Limb (tissue), 2 donors: ENCODE measurements around the gene EP300.
"Not testable (repeated sequence)": the region's sequence is repeated elsewhere in the genome, so short reads cannot be mapped to it uniquely, and the experiment has no call there.

Experiments used
- DNase-seq, 2 donors: peaks; one replicate each; pipeline ENCODE4 v3.0.0-alpha.2; 2016; ENCODE audit errors: extremely low spot score in 2 of 2

EP300 gene

GRCh38 chr22:41092023-41092817 is at the start of gene EP300:
TSS of gene EP300 (plus strand) at chr22:41092592. CDS start at chr22:41093005, 413 bp downstream.
- peak; percentile 57 to 87 for DNase-seq

DNA sequence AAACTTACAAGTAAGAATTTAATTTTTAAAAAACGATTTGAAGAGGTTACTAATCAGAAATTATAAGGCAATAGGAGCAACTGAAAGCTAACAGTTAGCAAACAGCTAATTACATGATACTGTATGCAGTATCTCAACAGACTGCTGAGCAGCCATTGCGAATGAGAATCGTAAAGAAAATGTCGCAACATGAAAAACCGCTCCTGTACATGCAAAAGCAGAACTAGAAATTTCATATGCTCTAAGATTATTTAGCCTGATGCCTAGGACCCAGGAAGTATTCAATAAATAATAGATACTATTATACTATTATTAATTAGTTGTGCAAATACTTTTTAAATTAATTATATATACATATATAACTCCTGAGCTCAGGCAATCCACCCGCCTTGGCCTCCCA is 48.7 kb upstream of the EP300 start:
- DNase-seq: no peak

DNA sequence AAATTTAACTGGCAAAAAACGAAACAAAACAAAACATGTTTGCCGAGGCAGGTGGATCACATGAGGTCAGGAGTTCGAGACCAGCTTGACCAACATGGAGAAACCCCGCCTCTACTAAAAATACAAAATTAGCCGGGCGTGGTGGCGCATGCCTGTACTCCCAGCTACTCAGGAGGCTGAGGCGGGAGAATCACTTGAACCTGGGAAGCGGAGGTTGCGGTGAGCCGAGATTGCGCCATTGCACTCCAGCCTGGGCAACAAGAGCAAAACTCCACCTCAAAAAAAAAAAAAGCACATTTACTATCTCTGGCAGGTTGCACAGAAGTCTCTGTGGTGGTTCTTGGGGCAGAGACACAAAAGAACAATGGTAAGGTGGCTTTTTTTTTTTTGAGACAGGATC is 46.8 kb upstream of the EP300 start:
- not testable (repeated sequence) for DNase-seq

- no peak for DNase-seq
These were observed 44.6 kb upstream of the EP300 start for GRCh38 chr22:41047801-41048211.

DNA sequence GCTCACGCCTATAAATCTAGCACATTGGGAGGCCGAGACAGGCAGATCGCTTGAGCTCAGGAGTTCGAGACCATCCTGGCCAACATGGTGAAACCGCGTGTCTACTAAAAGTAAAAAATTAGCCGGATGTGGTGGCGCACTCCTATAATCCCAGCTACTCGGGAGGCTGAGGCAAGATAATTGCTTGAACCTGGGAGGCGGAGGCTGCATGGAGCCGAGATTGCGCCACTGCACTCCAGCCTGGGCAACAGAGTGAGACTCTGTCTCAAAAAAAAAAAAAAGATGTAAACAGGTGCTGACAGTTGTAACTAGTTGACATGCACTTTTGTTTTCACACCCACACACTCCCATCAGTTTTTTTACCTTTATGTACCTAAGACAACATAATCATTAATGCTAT is 44.0 kb upstream of the EP300 start:
- not testable (repeated sequence) for DNase-seq

DNA sequence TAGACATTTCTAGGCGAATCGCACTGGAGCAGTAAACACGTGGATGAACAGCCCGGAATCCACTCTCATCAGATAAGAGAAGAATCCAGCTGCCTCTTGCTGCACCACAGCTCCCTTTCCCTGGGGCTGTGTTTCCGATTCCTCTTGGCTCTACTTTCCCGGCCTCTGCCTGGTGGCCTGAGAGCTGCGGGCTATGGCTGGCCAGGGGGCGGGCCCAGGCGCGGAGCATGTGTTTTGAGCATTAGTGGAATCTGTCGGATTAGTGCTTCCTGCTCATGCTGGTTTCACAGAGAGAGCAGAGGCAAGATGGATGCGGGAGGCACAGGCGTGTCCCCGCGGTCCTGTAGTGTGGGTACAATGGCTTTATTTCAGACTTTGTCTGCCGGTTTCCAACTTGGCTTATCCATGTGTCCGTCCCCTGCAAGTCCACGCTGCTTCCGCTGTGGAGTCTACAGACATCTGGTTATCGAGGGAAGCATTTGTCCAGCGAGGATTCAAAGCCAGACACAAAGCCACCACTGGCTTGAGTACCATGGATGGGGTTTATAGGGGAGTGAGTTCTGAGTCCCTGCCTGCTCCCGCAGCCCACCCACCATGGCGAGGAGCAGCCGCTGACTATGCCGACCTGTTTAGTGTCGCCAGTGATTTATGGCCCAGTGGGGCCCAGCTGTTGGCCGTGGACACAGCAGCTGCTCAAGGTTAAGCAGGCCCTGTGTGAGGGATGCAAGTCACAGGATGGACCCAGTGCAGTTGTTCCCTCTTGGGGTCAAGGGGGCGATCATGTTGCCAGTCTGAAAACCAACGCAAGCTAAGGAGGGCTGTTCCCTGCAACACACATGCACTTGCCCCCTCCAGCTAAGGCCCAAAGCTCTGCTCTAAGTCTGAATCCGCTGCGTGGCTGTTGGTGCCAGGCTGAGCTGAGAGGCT is 43.3 kb upstream of the EP300 start:
- peak; percentile 73 to 81 for DNase-seq

DNA sequence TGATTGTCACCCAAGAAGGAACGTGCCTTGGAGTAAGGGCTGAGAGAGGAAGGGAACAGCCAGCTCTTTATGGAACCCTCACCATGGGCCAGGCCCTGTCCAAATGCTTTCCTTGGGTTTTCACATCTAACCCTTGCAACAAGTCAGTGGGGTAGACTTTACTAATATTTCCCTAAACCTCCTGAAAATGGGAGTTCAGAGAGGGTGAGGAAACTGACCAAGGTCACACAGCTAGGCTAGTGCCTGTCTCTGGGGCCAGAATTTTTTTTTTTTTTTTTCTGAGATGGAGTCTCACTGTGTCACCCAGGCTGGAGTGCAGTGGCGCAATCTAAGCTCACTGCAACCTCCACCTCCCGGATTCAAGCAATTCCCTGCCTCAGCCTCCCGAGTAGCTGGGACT is 42.6 kb upstream of the EP300 start:
- not testable (repeated sequence) for DNase-seq

DNA sequence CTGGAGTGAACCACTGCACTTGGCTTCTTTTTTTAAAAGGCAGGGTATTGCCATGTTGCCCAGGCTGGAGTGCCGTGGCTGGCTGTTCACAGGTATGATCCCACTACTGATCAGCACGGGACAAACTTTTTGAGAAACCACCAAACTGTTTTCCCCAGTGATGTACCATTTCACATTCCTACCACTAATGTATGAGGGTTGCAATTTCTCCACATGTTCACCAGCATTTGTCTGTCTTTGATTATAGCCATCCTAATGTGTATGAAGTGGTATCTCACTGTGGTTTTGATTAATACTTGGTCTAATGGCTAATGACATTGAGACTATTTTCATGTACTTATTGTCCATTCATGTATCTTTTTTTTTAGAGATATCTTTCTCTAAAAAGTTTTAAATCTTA is 41.5 kb upstream of the EP300 start:
- no peak for DNase-seq

GRCh38 chr22:41052661-41053490 is 39.5 kb upstream of the EP300 start:
- DNase-seq: no peak

DNA sequence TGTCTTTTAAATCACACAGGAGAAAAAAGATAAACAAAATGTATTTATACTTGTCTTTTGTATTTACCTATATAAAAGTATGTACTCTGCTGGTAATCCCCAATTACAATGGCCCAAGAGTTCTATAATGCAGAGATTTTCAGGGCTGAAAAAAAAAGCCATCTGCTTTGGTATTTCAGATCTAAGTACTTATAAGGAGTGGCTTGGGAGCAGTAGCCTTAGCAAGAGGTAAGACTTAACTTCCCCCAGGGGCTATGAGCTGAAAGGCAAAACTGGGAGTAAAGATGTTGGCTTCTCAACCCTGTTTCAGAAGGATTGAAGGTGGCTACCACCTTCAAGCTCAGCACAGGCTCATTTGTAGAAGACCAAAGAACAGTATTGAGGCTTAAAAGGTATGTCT is 35.3 kb upstream of the EP300 start:
- DNase-seq: no peak

- DNase-seq: no peak
These were observed 30.2 kb upstream of the EP300 start for GRCh38 chr22:41062146-41062545.

GRCh38 chr22:41064326-41064725 is 28.1 kb upstream of the EP300 start:
- DNase-seq: not testable (repeated sequence)

GRCh38 chr22:41066341-41066740 is 26.1 kb upstream of the EP300 start:
- not testable (repeated sequence) for DNase-seq

- DNase-seq: not testable (repeated sequence)
These were observed 24.4 kb upstream of the EP300 start for GRCh38 chr22:41067968-41068367.

DNA sequence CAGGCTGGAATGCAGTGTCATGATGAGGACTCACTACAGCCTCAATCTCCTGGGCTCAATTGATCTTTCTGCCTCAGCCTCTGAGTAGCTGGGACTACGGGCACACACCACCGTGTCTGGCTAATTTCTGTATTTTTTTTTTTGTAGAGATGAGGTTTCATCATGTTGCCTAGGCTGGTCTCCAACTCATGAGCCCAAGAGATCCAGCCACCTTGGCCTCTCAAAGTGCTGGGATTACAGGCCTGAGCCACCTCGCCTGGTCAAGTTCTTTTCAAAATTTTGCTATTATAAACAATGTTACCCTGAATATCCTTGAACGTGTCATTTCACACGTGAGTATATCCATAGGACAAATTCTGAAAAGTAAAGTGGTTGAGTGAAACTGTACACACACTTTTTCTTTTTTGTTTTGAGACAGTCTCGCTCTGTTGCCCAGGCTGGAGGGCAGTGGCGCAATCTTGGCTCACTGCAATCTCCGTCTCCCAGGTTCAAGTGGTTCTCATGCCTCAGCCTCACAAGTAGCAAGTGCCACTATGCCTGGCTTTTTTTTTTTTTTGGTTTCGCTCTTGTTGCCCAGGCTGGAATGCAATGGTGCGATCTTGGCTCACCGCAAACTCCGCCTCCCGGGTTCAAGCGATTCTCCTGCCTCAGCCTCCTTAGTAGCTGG is 21.6 kb upstream of the EP300 start:
- no peak for DNase-seq

- no peak for DNase-seq
These were observed 18.3 kb upstream of the EP300 start for GRCh38 chr22:41074061-41074460.

DNA sequence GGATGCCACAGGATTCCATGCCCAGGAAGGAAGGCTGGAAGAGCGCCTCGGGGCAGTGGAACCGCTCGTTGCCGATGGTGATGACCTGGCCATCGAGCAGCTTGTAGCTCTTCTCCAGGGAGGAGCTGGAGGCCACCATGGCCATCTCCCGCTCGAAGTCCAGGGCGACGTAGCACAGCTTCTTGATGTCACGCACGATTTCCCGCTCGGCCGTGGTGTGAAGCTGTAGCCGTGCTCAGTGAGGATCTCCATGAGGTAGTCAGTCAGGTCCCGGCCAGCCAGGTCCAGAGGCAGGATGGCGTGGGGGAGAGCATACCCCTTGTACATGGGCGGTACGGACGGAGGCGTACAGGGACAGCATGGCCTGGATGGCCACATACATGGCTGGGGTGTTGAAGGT is 17.9 kb upstream of the EP300 start:
- DNase-seq: no peak

GRCh38 chr22:41074941-41075710 is 17.3 kb upstream of the EP300 start:
- DNase-seq: no peak

DNA sequence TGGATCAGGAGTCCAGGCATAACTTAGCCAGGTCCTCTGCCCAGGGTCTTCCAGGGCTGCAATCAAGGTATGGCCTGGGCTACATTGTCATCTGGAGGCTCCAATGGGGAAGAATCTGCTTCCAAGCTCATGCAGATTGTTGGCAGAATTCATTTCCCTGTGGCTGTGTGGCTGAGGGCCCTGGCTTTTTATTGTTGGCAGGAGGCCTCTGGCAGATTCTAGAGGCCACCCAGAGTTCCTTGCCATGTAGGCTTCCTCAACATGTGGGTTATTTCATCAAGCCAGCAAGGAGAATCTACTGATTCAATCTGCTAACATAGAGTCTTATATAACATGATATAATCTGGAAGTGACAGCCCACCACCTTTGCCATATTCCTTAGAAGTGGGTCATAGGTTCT is 16.4 kb upstream of the EP300 start:
- DNase-seq: no peak

- no peak for DNase-seq
These were observed 15.5 kb upstream of the EP300 start for GRCh38 chr22:41076857-41077256.
